NCI-H2196 treated with DMSO at 0.1 percent for 48 hours (cell line): ENCODE data around the gene OPTC.
"Not testable (repeated sequence)": the region's sequence is repeated elsewhere in the genome, so short reads cannot be mapped to it uniquely, and the experiment has no call there.

Experiments used
- DNase-seq: peaks from one replicate; lab custom pipeline; 2025; ENCODE audit not compliant: unreplicated experiment; lab: John Stamatoyannopoulos, UW

Gene OPTC

DNA sequence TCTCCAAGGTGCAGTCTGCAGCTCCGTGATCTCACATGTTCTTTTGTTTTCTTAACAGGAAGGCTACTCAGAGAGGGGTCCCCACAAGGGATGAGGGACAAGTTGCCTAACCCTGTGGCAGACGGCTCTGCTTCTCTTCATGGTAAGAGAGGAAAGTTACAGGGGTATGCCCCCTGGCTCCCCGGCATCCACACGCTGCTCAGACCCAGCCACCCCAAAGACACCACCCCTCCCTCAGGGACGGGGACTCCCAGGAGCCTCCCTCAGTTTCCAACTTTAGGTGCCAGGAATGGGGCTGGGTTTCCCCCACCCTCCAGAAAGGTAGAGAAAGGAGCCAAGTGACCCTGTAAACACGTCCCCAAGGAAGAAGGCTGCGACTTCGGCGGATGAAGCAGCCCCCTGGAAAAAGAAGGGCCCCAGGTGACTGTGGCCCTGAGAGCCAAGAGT, 19.7 kb downstream of the OPTC start:
- no peak for DNase-seq

DNA sequence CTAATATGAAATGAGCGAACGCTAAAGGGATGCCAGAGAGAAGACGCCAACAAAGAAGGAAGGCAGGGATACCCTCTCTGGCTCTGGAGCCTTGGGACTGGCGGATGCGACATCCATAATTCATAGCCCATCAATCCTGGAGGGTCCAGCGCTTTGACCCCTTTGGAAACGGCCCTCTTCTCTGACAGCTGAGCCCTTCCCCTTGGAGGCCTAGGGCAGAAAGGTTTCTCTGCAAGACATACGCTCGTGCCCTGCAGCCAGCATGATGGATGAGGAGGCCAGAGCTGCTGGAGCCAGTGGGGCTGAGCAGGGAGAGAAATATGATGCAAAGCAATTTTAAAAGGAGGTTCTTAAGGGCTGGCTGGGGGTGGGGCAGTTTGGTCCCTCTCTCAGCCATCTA, 22.2 kb downstream of the OPTC start:
- no peak for DNase-seq

DNA sequence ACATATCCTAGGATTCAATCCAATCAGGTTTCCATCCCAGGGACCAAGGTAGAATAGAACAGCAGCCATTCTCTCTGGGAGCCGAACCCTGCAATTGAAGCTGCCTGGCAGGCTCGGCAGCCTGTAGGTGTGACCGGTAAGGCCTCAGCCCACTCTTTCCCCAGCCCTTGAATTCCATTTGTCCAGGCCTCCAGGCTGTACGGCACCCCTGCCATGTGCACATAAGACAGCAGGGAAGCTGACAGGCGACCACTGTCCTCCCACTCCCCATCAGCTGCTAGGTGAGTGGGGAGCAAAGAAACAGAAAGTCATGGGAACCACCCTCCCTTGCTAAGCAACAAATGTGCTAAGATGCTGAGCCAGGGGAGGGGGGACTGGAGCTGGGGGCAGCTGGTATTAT, 23.0 kb downstream of the OPTC start:
- no peak for DNase-seq

DNA sequence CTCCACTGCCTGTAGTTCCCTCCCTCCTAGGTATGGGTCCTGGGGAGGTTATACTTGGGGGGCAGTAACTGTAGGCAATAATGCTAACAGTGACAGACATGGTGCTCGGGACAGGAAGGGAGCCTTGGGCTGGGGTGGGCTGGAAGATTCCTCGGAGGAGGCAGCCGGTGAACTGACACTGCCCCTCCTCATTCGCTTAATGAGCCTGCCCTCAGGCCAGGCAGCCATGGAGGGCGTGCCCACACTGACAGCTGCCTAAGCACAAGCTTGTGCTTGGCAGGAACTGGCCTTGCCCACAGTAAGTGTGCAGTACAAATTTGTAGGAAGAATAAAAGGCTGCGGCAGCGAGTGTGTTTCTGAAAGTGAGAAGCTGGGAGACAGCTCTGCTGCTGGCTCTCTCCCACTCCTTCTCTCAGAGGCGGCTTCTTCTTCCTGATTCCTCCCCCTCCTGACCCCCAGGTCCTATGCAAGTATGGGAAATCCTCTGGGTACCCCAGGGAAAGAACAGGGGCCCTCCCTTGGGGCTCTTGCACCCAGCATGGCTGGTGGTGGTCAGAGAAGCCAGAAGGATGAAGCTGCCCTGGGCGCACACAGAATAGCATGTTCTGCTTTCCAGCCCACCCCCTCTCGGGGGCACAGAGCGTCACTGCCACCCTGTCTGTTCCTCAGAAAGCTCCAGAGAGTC, 23.6 kb downstream of the OPTC start:
- DNase-seq: no peak

- DNase-seq: not testable (repeated sequence)
These were observed 24.2 kb downstream of the OPTC start for GRCh38 chr1:203518139-203518538.

DNA sequence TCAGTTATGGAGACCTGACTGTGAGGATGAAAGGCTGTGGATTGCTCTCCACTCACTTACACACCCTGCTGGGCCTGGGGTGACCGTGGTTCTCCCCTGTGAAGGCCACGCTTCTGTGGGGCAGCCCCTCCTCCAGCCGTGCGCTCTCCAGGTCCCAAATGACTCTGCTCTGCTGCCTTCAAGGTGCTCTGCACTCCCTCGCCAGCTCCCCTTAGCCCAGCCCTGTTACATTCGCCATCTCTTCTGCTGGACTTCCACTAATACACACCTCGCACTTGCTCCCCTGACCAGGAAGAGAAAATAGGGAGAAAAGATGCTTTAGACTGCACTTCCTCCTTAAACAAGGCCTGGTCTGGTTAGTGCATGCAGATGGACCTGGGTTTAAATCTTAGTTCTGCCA, 24.6 kb downstream of the OPTC start:
- DNase-seq: no peak

DNA sequence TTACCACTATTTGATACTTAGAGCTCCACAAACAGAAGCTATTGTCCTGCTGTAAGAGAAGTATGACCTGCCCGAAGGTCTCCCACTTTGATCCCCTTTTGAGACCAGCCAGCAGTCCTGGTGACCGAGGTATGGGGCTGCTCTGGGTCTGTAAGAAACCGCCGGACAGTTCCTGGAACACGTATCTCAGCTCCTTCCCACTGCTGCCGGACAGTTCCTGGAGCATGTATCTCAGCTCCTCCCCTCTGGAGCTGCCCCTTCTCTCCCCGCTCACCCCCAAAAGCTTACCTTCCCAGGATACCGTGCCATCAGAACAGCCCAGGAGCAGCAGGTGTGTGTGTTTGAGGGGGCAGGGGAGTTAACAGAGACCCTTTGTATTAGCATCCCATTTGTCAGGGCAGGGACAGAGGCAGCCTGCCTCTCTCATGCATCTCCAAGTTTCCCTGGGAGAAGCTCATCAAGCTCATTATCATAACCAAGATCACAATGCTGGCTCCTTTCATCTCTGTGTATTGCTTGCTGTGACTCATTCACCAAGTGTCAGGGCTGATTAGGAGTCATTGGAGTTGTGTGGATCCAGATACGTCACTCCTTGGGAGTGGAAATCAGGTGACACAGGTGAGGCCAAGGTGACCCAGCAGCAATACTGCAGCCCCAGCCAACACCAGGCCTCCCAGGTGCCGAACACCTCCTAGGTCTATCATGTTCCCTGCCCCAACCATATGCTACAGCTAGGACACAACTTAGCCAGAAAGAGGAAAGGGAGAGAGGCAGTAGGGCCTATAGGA, 25.3 kb downstream of the OPTC start:
- no peak for DNase-seq

GRCh38 chr1:203519896-203520295, 25.9 kb downstream of the OPTC start:
- no peak for DNase-seq

DNA sequence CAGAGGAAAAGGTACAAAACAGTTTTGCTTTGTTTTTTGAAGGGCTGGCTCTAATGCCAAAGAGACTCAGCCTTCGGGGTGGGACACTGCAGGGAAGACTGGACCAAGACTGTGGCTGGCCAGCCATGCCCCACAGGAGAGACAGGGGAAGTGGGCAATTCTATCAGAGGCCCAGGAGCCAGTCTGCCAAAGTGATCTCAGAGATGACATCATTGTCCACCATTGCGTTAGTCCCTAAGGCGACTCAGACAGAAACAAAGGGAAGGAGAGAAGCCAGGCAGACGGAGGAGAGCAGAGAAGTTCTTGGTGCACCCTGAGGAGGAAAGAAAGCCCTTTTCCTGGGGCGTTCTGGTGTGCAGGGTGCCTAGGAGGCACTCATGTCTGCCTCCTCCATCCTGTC, 26.4 kb downstream of the OPTC start:
- DNase-seq: no peak

DNA sequence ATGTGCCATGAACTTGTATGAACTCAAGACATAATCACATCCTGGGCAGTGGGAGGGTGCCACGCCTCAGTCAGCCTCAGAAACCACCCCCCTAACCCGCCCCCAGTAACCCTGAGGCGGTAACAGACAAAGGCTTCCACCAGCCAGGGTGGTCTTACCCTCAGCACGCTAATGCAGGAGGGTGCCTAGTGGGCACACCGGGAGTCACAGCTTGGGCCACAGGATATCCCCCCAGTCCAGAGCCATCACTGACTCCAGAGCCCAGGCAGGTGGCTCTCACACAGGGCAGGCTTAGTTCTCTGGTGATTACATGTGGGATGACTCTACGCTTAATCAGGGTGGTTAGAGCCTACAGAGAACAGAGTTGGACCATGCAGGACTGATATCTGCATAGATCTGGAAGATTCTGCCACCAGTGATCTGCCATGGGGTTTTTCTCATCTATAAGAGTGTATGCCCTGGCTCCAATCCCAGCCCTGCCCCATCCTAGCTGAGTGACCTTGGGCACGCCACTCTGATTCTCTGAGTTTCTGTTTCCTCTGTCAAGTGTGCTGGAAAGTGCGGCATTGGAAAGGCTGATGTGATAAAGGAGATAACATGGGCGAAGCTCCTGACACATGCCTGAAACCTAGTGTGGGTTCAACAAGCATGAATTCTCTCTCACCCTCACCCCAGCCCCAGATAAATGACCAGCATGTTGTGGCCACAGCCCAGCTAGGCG, 27.3 kb downstream of the OPTC start:
- no peak for DNase-seq

DNA sequence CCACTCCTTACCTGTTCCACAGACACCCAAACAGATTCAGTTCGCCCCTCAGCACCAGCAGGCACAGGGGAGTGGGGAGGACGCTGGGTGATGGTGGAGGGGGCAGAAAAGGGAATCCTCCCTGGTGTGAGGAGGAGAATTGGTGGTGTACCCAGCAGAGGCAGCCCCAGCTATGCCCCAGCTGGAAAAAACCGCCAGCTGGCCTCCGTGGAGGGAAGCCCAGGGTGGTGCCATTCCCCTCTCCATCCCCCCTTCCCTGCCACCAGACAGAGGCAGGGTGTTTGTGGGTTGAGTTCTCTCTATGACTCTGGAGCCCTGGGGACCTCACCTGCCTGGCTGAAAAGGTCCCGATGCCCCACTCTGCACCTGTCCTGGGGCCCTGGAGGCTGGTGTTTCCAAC, 27.9 kb downstream of the OPTC start:
- no peak for DNase-seq

- no peak for DNase-seq
These were observed 28.3 kb downstream of the OPTC start for GRCh38 chr1:203522237-203522636.

- DNase-seq: no peak
These were observed 29.7 kb downstream of the OPTC start for GRCh38 chr1:203523667-203524066.

- no peak for DNase-seq
These were observed 30.2 kb downstream of the OPTC start for GRCh38 chr1:203524152-203524551.

DNA sequence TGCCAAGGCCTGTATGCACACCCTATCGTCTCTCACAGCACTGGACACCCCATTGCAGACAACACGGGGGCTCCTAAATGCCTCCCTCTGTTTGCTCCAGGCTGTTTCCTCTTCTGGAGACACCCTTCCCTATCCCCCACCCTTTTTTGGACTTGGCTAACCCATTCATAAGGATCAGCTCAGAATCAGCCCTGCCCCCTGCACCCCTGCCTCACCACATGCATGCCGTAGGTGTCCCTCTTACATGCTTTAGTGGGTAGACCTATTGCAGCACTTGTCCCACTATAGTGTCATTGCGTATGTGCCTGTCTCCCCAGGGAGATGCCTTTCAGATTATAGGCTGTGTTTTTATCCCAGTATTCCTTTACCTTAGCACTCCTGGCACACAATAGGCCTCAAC, 30.9 kb downstream of the OPTC start:
- DNase-seq: no peak

DNA sequence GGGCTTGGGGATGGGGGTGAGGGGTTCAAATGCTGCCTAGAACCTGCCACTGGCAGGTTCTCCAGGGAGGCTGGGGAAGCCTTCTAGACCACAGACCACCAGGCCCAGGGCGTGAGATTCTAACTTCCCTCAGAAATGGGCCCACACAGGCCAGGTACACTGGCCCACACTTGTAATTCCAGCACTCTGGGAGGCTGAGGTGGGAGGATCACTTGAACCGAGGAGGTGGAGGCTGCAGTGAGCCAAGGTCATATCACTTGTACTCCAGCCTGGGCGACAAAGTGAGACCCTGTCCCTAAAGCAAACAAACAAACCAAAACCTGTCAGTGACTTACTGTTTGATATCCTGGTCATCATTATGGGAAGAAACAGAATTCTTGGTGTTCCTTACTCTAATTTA, 31.7 kb downstream of the OPTC start:
- no peak for DNase-seq

- DNase-seq: no peak
These were observed 32.2 kb downstream of the OPTC start for GRCh38 chr1:203526130-203526529.

GRCh38 chr1:203526572-203526971, 32.6 kb downstream of the OPTC start:
- DNase-seq: no peak

- DNase-seq: no peak
These were observed 33.1 kb downstream of the OPTC start for GRCh38 chr1:203527013-203527412.

DNA sequence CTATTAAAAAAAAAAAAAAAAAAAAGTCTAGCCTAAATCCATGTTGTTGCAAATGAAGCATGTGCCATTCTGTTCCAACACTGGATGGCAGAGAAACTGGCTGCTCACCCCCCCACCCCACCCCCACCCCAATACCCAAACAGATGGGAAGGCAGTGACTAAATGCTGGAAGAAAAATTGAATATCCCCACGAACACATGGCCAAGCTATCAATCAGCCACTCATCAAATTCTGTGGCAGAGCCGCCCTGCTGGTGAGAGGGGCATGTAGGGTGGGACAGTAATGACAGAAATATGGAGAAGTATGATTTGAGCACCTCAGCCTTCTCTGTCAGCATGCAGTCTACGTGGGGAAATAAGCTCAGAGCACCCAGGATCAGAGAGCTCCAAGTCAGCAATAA, 34.1 kb downstream of the OPTC start:
- DNase-seq: no peak

GRCh38 chr1:203528976-203529835, 35.3 kb downstream of the OPTC start:
- DNase-seq: no peak
